DMS53 treated with DMSO at 0.1 percent for 48 hours (cell line): ENCODE results near the gene NDUFS6.

Experiments
- DNase-seq: peaks from one replicate; lab custom pipeline; 2025; ENCODE audit not compliant: unreplicated experiment; lab: John Stamatoyannopoulos, UW

Gene NDUFS6

DNA sequence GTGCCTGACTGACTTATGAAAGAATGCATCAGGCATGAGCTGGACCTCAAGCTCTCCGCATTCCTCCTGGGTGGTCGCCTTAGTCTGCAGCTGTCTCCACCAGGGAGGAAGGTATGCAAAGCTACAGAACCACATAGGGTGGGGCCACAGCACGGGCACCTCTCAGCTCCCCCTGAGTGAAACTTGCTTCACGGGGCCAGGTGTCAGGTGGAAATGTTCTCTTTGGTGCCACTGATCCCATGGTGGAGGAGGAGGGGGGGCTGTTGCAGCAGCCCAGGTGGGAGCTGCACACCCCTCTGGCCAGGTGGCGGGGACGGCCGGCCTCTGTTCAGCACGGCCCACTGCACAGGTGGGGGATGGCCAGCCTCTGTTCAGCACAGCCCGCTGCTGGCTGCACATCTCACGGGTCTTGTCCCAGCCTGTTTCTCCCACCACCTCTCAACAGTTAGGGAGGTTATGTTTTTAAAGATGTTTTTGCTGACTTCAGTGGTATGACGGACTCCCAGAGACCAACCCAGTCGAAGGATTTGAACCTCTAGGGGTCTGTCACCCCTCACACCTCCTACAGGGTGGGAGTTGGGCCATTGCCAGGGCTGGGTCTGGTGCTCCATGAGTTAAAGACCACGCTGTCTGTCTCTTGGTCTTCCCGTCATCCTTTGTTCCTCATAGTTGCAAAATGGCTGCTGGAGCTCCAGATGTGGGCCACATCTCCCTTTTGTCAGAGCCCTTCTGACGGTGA, 35.9 kb upstream of the NDUFS6 start:
- DNase-seq, result no peak

DNA sequence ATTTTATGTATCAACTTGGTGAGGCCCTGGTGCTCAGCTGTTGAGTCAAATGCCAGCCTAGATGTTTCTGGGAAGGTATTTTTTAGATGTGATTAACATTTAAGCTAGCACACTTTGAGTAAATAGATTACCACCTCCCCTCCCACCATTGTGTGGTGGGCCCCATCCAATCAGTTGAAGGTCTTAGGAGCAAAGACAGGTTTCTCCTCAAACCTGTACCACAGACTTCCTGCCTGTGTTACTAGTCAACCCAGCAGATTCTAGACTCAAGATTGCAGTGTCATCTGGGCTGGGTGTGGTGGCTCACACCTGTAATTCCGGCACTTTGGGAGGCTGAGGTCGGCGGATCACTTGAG, 35.3 kb upstream of the NDUFS6 start:
- no peak for DNase-seq

DNA sequence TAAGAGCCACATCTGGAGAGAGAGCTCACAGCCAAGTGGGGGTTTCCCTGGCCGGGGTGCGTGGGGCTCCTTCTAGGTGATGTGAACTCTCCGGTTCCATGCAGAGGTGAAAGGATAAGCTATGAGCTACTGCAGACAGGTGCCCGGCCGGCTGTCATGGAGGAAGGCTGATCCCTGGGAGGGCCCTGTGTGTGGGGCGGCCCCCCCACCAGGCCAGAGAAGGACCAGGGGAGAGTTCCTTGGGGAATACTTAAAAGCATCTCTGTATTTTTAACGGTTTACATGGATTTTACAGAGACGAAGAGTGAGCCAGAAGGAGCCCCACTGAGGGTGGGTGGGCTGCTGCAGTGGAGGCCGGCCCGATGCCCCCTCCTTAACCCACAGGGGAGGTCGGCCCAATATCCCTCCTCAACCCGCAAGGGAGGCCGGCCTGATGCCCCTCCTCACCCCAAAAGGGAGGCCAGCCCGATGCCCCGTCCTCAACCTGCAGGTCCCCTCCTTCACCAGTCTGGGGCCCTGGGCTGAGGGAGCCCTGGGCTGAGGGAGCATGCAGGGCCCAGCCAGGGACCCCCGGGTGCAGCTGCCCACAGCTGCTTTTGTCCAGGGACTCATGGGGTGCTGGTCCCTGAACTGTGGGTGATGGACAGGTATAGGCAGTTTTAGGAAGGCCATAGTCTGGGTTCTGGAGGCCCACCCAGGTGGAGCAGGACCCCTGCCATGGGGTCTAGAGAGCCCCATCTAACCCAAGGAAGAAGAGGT, 33.5 kb upstream of the NDUFS6 start:
- no peak for DNase-seq

DNA sequence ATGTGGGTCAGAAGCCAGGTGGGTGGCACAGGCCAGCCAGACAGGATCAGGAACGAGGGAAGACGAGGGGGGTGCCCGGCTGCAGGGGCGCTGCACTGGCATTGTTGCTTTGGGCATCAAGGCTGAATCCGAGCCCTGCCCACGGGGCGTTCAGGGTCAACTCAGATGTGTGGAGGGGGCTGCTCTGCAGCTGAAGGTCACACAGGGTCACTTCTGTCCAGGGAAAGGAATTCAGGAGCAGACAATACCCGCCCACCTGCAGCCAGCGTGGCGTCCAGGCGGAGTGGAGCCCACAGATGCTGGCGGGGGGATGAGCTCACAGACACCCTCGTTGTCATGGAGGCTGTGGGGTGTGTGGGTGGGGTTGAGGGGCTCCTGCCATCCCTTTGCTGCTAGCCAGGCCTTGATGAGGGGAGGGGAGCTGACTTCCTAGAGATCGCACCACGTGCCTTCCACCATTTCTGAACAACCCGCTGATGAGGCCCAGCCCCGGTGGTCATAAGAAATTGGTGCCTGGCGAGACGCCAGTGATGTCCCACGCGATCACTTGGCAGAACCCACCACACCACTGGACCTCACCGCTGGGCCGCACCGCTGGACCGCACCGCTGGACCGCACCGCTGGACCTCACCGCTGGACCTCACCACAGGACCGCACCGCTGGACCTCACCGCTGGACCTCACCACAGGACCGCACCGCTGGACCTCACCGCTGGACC, 32.8 kb upstream of the NDUFS6 start:
- no peak for DNase-seq

DNA sequence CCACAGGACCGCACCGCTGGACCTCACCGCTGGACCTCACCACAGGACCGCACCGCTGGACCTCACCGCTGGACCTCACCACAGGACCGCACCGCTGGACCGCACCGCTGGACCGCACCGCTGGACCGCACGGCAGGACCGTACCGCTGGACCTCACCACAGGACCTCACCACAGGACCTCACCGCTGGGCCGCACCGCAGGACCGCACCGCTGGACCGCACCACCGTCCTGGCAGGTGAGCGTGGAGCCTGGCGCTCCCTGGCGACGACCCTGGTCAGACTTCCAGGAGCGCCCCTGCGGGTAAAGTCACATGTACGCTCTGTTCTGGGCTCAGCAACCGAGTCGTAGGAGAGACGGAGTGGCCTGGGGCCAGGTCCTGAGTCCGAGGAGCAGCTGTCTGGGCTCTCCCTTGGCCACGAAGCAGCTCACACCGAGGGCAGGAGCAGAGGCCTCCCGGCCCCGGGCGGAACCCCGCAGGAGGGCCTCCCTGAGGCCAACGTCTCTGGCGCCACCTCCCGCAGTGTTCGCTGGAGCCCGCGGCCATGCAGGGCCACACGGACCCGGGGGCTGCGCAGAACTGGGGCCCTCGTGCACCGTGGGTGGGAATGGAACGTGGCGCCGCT, 32.1 kb upstream of the NDUFS6 start:
- no peak for DNase-seq

DNA sequence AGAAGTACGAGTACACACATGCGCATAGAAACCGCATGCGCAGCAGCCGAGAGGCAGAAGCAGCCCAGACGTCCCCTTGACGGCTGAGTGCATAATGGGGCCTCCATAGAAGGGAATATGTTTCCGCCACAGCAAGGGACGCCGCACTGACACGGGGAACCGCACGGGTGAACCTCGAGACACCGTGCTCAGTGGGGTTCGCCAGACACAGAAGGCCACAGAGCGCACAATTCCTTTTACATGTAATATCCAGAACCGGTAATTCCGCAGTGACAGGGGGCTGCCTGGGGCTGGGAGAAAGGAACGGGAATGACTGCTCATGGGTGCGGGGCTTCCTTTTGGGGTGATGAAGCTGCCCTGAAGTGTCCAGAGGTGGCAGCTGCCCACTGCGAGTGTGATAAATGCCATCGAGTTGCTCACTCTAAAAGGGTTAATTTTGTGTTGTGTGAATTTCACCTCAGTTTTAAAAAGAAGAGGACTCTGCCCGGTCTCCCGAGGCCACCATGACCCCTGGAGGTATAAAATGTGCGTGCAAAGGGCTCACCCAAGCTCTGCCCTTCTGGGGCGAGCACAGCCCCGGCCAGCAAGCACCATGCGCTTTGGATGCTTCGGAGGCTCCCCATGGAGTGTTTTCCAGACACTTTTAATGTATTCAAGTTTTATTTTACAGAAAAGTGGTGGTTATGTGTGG, 31.3 kb upstream of the NDUFS6 start:
- DNase-seq, result no peak

DNA sequence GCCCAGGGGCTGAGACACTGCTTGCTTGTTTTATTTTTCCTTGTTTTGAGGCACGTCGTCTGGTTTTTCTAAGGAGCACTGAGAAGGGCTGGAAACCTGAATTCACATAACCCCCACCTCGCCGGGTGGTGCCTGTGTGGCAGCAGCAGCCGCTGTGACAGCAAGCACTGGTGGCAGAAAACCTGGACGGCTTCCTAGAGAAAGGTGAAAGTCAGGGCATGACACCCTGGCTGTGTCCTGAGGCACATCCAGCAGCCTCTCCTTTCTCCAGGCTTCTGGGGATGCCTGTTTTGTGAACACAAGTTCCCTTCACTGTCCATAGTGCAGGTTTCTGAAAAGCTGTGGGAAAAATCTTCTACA, 30.8 kb upstream of the NDUFS6 start:
- DNase-seq, result no peak

DNA sequence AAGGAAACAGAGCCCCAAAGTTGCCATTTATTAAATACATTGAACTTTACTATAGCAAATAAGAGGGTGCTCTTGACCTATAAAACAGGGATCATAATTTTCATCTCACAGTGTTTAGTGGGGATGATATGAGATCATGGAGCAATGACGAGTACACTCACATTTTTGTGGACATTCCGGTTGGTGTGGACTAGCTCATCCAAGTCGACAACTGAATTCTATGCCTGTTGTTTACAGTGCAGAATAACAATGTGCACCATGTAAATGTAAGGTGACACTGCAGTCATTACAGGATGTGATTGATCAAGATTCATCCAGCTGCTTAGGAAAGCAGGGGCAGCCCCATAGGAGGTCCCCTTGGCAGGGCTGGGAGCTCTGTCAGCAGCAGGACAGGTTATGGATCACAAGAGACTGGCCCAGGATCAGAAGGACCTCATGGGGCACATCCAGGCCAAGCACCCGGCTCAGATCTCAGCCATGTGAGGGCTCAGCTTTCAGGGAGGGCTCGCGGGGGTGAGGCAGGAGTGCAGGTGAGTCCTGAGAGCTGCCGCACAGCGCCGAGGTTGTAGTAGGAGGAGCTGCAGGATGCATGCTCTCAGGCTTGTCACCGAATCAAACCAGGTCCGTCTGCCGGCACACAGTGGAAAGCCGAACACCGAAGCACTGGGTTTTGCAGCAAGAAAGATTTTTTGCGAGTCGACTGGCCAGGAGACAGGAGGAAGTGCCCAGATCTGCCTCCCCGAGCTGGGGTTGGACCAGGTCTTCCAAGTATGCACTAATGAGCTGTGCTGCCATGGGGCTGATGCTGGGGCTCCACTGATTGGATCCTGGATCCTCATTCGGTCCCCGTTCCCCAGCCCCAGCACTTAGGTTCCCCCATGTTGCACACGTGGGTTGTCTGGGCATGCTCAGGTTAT, 29.8 kb upstream of the NDUFS6 start:
- no peak for DNase-seq

DNA sequence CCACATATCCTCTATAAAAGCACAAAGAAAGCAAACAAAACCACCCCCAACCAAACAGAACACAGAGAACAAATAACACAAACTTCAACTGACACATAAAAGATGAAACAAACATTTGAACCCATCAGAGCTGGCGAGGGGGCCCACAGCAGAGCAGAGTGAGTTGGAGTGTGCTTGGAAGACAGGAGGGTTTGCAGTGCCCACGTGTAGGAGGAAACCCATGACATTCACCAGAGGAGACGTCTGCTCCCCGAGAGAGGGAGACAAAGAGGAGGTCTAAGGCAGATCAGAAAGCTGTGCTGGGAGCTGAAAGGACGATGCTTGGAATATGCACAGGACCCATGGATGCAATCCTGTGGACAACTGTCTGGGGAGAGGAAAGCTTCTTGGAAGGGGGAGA, 28.6 kb upstream of the NDUFS6 start:
- no peak for DNase-seq

DNA sequence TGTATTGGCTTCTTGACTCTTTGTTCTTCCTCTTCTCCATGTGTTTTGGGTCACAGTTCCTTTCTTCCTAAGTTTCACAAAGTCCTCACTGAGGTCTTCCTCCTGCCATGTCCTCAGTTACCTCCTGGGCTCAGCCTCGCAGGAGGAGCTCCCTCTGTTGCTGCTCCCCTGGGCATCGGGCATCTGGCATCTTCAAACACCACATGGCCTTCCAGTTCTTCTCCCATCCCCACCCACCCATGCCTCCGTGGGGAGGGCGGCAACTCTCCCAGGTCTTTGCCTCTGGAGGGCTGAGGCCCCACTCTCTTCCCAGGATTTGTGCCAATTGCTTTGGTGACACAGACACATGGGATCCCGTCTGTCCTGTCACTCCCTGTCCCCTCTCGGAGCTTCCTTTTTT, 24.4 kb upstream of the NDUFS6 start:
- no peak for DNase-seq

DNA sequence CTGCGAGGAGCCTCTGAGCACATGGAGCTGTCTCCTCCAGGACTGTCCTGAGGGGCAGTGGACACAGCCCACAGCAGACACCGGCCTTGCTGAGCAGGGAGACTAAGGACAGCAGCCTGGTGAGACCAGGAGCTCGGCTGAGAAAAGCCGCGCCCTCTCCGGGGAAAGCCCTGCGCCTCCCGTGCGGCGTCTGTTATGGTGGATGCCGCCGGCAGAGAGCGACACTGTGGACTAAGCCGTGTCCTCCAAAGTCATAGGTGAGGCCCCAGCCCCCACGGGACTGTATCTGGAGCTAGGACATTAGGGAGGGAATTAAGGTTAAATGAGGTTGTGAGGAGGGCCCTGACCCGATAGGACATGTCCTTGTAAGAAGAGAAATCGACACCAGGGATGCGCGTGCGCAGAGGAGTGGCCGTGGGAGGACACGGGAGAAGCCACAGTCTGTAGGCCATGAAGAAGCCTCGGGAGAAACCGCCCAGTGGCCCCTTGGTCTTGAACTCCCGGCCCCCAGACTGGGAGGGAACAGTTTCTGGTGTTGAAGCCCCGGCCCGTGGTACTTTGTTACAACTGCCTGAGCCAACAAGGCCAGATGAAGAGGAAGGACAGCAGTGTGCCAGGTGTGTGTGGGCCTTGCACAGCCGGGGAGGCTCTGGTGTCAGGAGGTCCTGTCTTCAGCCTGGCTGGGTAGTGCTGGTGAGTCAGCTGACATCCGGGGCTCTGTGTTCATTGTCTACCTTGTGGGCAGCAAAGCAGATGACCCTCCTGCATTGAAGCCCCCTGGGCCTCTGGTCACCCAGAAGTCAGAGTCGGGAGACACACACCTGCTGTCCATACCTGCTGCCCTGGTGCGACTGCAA, 23.7 kb upstream of the NDUFS6 start:
- DNase-seq, result no peak

DNA sequence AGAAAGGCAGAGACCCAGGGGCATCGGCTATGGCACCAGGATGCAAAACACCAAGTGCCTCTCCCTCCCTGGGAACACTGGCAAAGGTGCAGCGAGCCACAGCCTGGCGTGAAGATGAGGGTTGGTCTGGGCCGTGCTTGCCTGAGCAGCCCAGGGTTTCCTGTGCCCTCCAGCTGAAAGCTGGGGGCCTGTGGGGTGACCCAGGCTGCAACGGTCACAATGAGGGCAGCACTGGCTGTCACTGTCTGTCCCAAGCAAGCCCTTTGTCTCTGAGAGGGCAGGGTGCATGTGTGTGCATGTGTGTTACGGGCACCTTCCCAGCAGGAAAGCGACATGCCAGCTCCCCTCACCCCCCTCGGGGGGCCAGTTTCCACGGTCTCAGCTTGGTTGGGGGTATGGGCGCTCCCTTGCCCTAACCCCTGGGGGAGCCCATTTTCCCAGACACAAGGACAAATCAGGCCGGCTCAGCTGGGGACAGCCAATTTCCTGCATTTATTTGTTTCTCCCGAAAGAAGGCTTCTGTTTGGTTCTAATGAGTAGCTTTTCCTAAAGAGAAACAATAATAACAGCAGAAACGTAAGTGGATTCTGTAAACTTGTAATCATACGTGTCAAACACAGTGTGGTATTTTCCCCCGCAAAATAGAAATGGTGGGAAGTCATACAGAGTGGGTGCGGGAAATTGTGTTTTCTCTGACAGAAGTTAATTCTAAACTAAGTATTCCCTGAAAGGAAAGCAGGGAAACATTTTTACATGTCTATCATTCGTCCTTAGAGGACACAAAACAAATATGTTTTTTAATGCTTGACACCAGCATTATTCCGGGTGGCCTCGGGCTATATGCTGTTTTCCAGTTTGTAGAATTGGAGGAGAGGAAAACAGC, 22.8 kb upstream of the NDUFS6 start:
- no peak for DNase-seq

DNA sequence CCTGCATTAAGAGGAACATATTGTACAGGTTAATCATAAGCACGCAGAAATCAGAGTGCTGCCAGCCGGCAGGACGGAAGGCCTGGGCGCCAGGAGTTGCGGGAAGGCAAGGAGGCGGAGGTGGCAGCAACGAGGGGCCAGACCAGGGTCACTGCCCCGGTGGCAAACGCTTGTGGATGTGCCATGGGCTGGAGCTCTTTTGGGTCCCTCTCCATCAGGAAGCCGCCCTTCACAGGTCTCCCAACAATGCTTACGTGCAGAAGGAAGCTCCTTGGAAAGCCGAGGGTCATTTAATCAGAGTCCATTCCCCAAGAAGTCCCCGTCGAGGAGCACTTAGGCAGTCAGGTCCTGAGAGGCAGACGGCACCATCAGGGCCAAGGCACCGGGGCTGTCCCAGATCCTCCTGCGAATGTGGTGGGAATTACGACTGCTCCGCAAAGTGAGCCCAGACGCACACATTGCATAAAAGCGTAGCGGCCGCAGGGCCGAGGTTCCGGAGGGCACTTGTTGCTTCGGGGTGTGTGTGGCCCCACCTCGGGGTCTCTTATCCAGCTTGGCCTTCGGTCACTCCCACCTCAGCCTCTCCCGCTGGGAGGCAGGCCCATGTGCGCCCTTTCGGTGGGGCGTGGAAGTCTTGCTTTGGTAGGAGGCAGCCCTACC, 22.1 kb upstream of the NDUFS6 start:
- no peak for DNase-seq

DNA sequence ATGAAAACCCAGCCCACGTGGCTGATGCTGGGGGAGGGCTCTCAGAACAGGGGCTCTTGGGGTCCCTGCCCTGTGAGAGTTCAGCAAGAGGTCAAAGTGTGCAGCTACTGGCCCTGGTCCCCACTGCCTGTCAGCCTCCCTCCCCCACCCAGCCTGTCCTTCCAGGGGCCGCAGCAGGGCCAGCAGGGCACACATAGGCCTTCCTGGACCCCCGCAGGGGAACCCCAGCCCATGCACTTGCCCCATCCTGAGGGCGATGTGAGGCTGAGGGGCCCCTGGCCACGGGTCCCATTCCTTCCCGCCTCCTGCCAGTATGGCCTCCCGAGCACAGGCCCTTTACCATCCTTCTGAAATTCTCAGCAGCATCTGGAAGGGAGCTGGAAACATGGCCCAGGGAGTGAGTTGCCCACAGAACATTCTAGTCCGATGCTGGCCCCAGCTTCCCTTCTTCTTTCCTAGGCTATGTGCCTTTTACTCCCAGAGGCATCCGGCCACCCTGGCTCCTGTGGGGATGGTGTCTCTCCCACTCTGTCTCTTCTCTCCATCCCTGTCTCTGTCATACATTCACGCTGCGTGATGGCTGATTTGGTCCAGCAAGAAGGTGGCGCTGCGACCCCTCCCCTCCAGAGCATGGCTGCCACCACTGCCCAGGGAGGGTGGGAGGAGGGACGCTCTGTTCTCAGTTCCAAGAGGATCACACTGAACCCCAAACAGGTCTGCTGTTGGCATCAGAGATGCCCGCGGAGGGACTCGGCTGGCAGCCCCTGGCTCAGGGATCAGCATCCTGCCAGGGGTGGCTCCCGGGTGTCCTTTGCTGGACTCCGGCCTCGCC, 21.2 kb upstream of the NDUFS6 start:
- DNase-seq, result no peak

DNA sequence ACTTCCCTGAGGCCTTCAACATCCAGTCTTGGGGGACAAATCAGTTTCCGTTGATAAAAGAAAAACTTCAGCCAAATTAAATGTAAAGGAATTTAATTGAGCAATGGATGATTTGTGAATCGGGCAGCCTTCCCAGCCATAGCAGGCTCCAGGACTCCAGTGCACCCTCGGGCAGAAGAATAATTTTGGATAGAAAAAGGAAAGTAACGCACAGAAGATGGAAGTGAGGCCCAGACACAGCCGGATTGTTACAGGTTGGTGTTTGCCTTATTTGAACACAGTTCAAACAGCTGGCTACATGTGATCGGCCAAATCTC, 20.6 kb upstream of the NDUFS6 start:
- no peak for DNase-seq

DNA sequence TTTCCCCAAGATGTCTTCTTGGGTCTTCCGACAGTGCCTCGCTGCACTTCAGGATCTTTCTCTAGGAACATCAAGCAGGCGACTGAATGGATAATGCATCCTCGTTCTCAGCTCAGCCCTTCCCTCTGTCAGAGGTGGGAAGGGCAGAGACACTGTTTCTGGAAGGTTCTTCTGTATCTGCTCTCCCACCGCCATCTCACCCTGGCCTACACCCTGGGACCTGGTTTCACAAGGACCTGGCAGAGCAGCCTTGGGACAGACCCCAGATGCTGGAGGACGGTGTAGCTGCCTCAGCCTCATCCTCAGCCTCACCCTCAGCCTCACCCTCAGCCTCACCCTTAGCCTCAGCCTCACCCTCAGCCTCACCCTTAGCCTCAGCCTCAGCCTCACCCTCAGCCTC, 20.1 kb upstream of the NDUFS6 start:
- no peak for DNase-seq
